Mesodermal cell (in vitro differentiated cells): Measurements from ENCODE around the gene ADAMTS6. TPM values are rescaled to one million over a fixed set of nuclear protein-coding genes. Genes with fewer than 3 reads are reported as not detected.
"Not testable (repeated sequence)": the region's sequence is repeated elsewhere in the genome, so short reads cannot be mapped to it uniquely, and the experiment has no call there.

Experiments
- H3K27ac ChIP-seq: 2 replicates; pipeline ENCODE4 v1.7.0; 2013; ENCODE audit warnings: mild to moderate bottlenecking, low read depth, low read length, moderate library complexity; ENCODE audit not compliant: severe bottlenecking
- H3K36me3 ChIP-seq: 2 replicates; pipeline ENCODE4 v1.7.1; 2013; ENCODE audit warnings: mild to moderate bottlenecking, low read length, moderate library complexity; ENCODE audit not compliant: control insufficient read depth, insufficient read depth
- H3K4me1 ChIP-seq: one replicate; pipeline ENCODE4 v1.7.1; 2013; ENCODE audit warnings: mild to moderate bottlenecking, low read length; ENCODE audit not compliant: insufficient read depth, control insufficient read depth, poor library complexity, severe bottlenecking
- H3K4me3 ChIP-seq: 2 replicates; pipeline ENCODE4 v1.7.0; 2013; ENCODE audit warnings: low read length, control low read depth, mild to moderate bottlenecking; ENCODE audit not compliant: insufficient read depth, poor library complexity, severe bottlenecking; ENCODE audit errors: extremely low read depth
- H3K9me3 ChIP-seq: 2 replicates; pipeline ENCODE4 v1.7.1; 2013; ENCODE audit warnings: mild to moderate bottlenecking, low read length, moderate library complexity; ENCODE audit not compliant: control insufficient read depth
- WGBS, 2 experiments: methylation state at CpG; one replicate each; pipeline ENCODE4 v1.1.5; 2013; ENCODE audit warnings: missing lambda C conversion rate in 2 of 2; ENCODE audit not compliant: insufficient coverage in 2 of 2; 5-methylcytosine and 5-hydroxymethylcytosine counted together
- polyA plus RNA-seq, 2 experiments: library from polyadenylated mRNA; stranded (reverse); fragments of 50-300 nt; gene quantifications; one replicate each; pipeline ENCODE4 v1.2.3, GENCODE V29; 2013

Gene ADAMTS6
- 8.5 TPM for polyA plus RNA-seq (2013, experiment 1 of 2)
- 6.1 TPM for polyA plus RNA-seq (2013, experiment 2 of 2)

GRCh38 chr5:65481635-65482295, at the start of gene ADAMTS6:
Gene ADAMTS6, minus strand, starts transcription at chr5:65481920. Its CDS starts 8,247 bp downstream, at chr5:65473673.
- Histone ChIP-seq H3K27ac (peak within 1 kb of the TSS; percentile 86), H3K4me3 (peak within 1 kb of the TSS; percentile 54), H3K4me1 (no peaks in the 10 kb centered on the region), H3K9me3 (no peaks in the 10 kb centered on the region), H3K36me3 (no peaks in the 10 kb centered on the region)
- 0% methylated on average over 1 of the region's 12 CpGs; no CpG with 5 or more reads in 1 of the 2 experiments for WGBS, 2 experiments

- Histone ChIP-seq H3K36me3 (peaks cover 26% of the 10 kb centered on the region), H3K4me3 (no peak overlapping the region), H3K4me1 (no peaks in the 10 kb centered on the region), H3K27ac (no peak overlapping the region), H3K9me3 (no peaks in the 10 kb centered on the region)
- no CpG with 5 or more reads among the region's 1 CpG for WGBS, 2 experiments
Measured at GRCh38 chr5:65530904-65531303, 49.2 kb upstream of the ADAMTS6 start.

GRCh38 chr5:65525726-65526125, 44.0 kb upstream of the ADAMTS6 start:
- WGBS, 2 experiments = 96% methylated on average over 3 of the region's 3 CpGs; no CpG with 5 or more reads in 1 of the 2 experiments
- Histone ChIP-seq H3K4me3 (no peak overlapping the region), H3K4me1 (no peaks in the 10 kb centered on the region), H3K9me3 (no peaks in the 10 kb centered on the region), H3K36me3 (peaks cover 30% of the 10 kb centered on the region), H3K27ac (no peak overlapping the region)

- Histone ChIP-seq H3K4me1 (no peaks in the 10 kb centered on the region), H3K36me3 (peaks cover 8% of the 10 kb centered on the region), H3K4me3 (no peak overlapping the region), H3K9me3 (no peaks in the 10 kb centered on the region), H3K27ac (no peak overlapping the region)
- 91% methylated on average over 4 of the region's 6 CpGs; no CpG with 5 or more reads in 1 of the 2 experiments for WGBS, 2 experiments
Measured at GRCh38 chr5:65512170-65512937, 30.6 kb upstream of the ADAMTS6 start.

GRCh38 chr5:65508978-65509377, 27.3 kb upstream of the ADAMTS6 start:
- 100% methylated on average over 1 of the region's 2 CpGs for WGBS, 2 experiments
- Histone ChIP-seq H3K27ac (no peak overlapping the region), H3K4me1 (no peaks in the 10 kb centered on the region), H3K36me3 (peaks cover 4% of the 10 kb centered on the region), H3K4me3 (no peak overlapping the region), H3K9me3 (no peaks in the 10 kb centered on the region)

GRCh38 chr5:65506961-65507360, 25.2 kb upstream of the ADAMTS6 start:
- no peak overlapping the region for H3K4me3 ChIP-seq
- 86 to 93% methylated on average over 1 to 2 of the region's 3 CpGs for WGBS, 2 experiments
- peaks cover 7% of the 10 kb centered on the region for H3K36me3 ChIP-seq
- H3K27ac ChIP-seq = no peak overlapping the region
- H3K4me1 ChIP-seq = no peaks in the 10 kb centered on the region
- H3K9me3 ChIP-seq = no peaks in the 10 kb centered on the region

GRCh38 chr5:65489119-65489518, 7.4 kb upstream of the ADAMTS6 start:
- 93 to 96% methylated on average over 3 to 4 of the region's 4 CpGs for WGBS, 2 experiments
- Histone ChIP-seq H3K36me3 (peaks cover 5% of the 10 kb centered on the region), H3K27ac (no peak overlapping the region), H3K4me3 (no peak overlapping the region), H3K9me3 (no peaks in the 10 kb centered on the region), H3K4me1 (no peaks in the 10 kb centered on the region)

GRCh38 chr5:65488038-65488687, 6.4 kb upstream of the ADAMTS6 start:
- H3K4me3 ChIP-seq, H3K4me1 ChIP-seq, H3K27ac ChIP-seq, H3K9me3 ChIP-seq, H3K36me3 ChIP-seq: not testable (repeated sequence)
- WGBS, 2 experiments = 92 to 100% methylated on average over 4 to 5 of the region's 7 CpGs

- WGBS, 2 experiments = 88 to 100% methylated on average over 2 of the region's 2 CpGs
- H3K36me3 ChIP-seq, H3K27ac ChIP-seq, H3K4me3 ChIP-seq, H3K4me1 ChIP-seq, H3K9me3 ChIP-seq: not testable (repeated sequence)
Measured at GRCh38 chr5:65486803-65487202, 5.1 kb upstream of the ADAMTS6 start.

- 96 to 97% methylated on average over 21 to 23 of the region's 28 CpGs for WGBS, 2 experiments
- Histone ChIP-seq H3K4me1 (no peaks in the 10 kb centered on the region), H3K4me3 (no peak overlapping the region), H3K9me3 (no peaks in the 10 kb centered on the region), H3K36me3 (peaks cover 5% of the 10 kb centered on the region), H3K27ac (no peak overlapping the region)
Measured at GRCh38 chr5:65485405-65485804, 3.7 kb upstream of the ADAMTS6 start.
